HepG2 (cell line): ENCODE results near the gene RRP8. TPM values are rescaled to one million over a fixed set of nuclear protein-coding genes. Genes with fewer than 3 reads are reported as not detected.

Experiments used
- ATAC-seq: fragments of 200-7000 bp; cut with Tn5 transposase; 3 replicates; pipeline ENCODE4 v1.9.1; 2020; ENCODE audit warnings: mild to moderate bottlenecking, moderate library complexity
- BruUV-seq: library from RNA; stranded (reverse); fragments of 400-500 nt; replicated peaks from 2 replicates; lab custom pipeline; 2021; lab: Mats Ljungman, UMichigan
- CTCF ChIA-PET: fragments of 300-600 bp; formaldehyde crosslinking; extraction: SDS; loops from one replicate; lab custom pipeline; 2021; ENCODE audit warnings: low total read pairs, inconsistent platforms, low intra/inter-chr PET ratio; lab: Yijun Ruan, JAX
- POLR2A ChIA-PET: fragments of 350-600 bp; sonication (Branson Sonifier 250); formaldehyde crosslinking; loops from one replicate; lab custom pipeline; 2020; ENCODE audit warnings: antibody characterized with exemption, inconsistent platforms; lab: Yijun Ruan, JAX
- DNase-seq: peaks from one replicate; pipeline ENCODE4 v3.0.0-alpha.2; 2015; ENCODE audit warnings: low spot score
- FAIRE-seq: peaks from 3 replicates; lab custom pipeline; 2011; peaks lifted over from hg19 to GRCh38; lab: Jason Lieb, UNC
- H2AFZ ChIP-seq: one replicate; pipeline ENCODE4 v1.6.1; 2011; ENCODE audit warnings: low read length, inconsistent platforms
- H3K27ac ChIP-seq: fragments of 300-600 bp; 3 replicates; pipeline ENCODE4 v1.8.0; 2011; ENCODE audit warnings: mixed run types, mild to moderate bottlenecking, mixed read lengths, low read length, inconsistent platforms; ENCODE audit not compliant: insufficient read depth; ENCODE audit errors: extremely low read length
- H3K27me3 ChIP-seq, 2 experiments: fragments of 200-600 bp in 1 of 2; 2 replicates in 1 of 2; 3 replicates in 1 of 2; pipeline versions ENCODE4 v1.6.0 to v1.8.0; 2011; ENCODE audit warnings: low read length in 2 of 2, mild to moderate bottlenecking in 2 of 2, moderate library complexity in 2 of 2, inconsistent platforms in 1 of 2; ENCODE audit not compliant: insufficient read depth in 2 of 2, control insufficient read depth in 1 of 2
- H3K36me3 ChIP-seq, 2 experiments: fragments of 200-600 bp in 1 of 2; replicated peaks in 1 of 2; 2 replicates in 1 of 2; 3 replicates in 1 of 2; pipeline versions ENCODE4 v1.5.1 to v1.8.0; 2011; ENCODE audit warnings: low read length in 2 of 2, inconsistent platforms in 1 of 2; ENCODE audit not compliant: insufficient read depth in 2 of 2, control insufficient read depth in 1 of 2
- H3K4me1 ChIP-seq: 2 replicates; pipeline ENCODE4 v1.5.1; 2012; ENCODE audit warnings: low read length, inconsistent platforms; ENCODE audit not compliant: insufficient read depth
- H3K4me2 ChIP-seq: 2 replicates; pipeline ENCODE4 v1.6.0; 2011; ENCODE audit warnings: low read depth, low read length, inconsistent platforms
- H3K4me3 ChIP-seq, 3 experiments: fragments of 200-600 bp in 1 of 3; sonication (generic), shearing (Covaris generic) in 1 of 3; replicated peaks in 1 of 3; 2 replicates each; pipeline ENCODE4 v1.5.1; 2011 to 2016; ENCODE audit warnings: low read length in 3 of 3, inconsistent platforms in 2 of 3, low read depth in 2 of 3, mild to moderate bottlenecking in 2 of 3, control low read depth in 1 of 3, mixed read lengths in 1 of 3; ENCODE audit not compliant: insufficient read depth in 1 of 3
- H3K79me2 ChIP-seq: one replicate; pipeline ENCODE4 v1.6.1; 2011; ENCODE audit warnings: low read length, inconsistent platforms; ENCODE audit not compliant: insufficient read depth
- H3K9ac ChIP-seq: 2 replicates; pipeline ENCODE4 v1.6.0; 2011; ENCODE audit warnings: mild to moderate bottlenecking, low read depth, low read length, inconsistent platforms; ENCODE audit not compliant: insufficient read depth
- H3K9me3 ChIP-seq: 2 replicates; pipeline ENCODE4 v1.5.1; 2012; ENCODE audit warnings: mild to moderate bottlenecking, low read length
- H4K20me1 ChIP-seq: 2 replicates; pipeline ENCODE4 v1.6.0; 2011; ENCODE audit warnings: inconsistent platforms, mild to moderate bottlenecking, low read length, moderate library complexity; ENCODE audit not compliant: insufficient read depth
- MAFF ChIP-seq: IDR thresholded peaks from 2 replicates; pipeline ENCODE4 v1.6.1; 2011; ENCODE audit warnings: low read depth, low read length, improper control_type of control experiment
- MYNN ChIP-seq: sonication (generic); formaldehyde crosslinking; IDR thresholded peaks from 2 replicates; pipeline ENCODE4 v1.4.0; 2020; ENCODE audit warnings: mild to moderate bottlenecking, low read depth, missing genetic modification reagents
- TGIF2 ChIP-seq: IDR thresholded peaks from 2 replicates; pipeline ENCODE4 v1.6.1; 2016; ENCODE audit warnings: control low read depth, missing compliant biosample characterization
- TRIM22 ChIP-seq: fragments of 450-650 bp; IDR thresholded peaks from 2 replicates; pipeline ENCODE4 v1.6.1; 2017
- ZEB1 ChIP-seq: IDR thresholded peaks from 2 replicates; pipeline ENCODE4 v1.6.1; 2012; ENCODE audit warnings: mild to moderate bottlenecking, low read depth, inconsistent platforms; ENCODE audit not compliant: insufficient replicate concordance
- ZNF251 ChIP-seq: sonication (generic); formaldehyde crosslinking; IDR thresholded peaks from 2 replicates; pipeline ENCODE4 v1.9.0; 2021; ENCODE audit warnings: mild to moderate bottlenecking, missing genetic modification reagents
- ZNF616 ChIP-seq: sonication (generic); formaldehyde crosslinking; IDR thresholded peaks from 2 replicates; pipeline ENCODE4 v1.5.0; 2020; ENCODE audit warnings: low read depth, mild to moderate bottlenecking, missing genetic modification reagents
- WGBS: methylation state at CpG from one replicate; pipeline ENCODE4 v1.1.6; 2017; ENCODE audit warnings: low lambda C conversion rate; 5-methylcytosine and 5-hydroxymethylcytosine counted together
- in situ Hi-C: cut with HindIII; loops from 2 replicates; pipeline ENCODE4 v1.10.0; 2017; ENCODE audit warnings: low pct_unique_long_range_greater_than_20kb; ENCODE audit not compliant: extremely low pct_ligation_motif_present
- intact Hi-C: fragments of 100-400 bp; cut with micrococcal nuclease; formaldehyde crosslinking; loops from one replicate; pipeline ENCODE4 v1.10.0; 2022; ENCODE audit not compliant: unreplicated experiment
- polyA plus RNA-seq, 8 experiments: library from polyadenylated mRNA; depleted of rRNA in 3 of 8; stranded (reverse) in 7 of 8; unstranded in 1 of 8; fragments of >200 nt; fragmentation: Illumina TruSeq in 4 of 8; extraction: Trizol in 4 of 8; gene quantifications; 2 replicates each; pipeline versions ENCODE4 v1.2.1 to v1.2.3, GENCODE V29; 2011 to 2016; ENCODE audit warnings: low read depth in 4 of 8, missing spikeins in 1 of 8, mixed read lengths in 1 of 8; ENCODE audit not compliant: insufficient read depth in 1 of 8
- total RNA-seq, 5 experiments: library from RNA; depleted of rRNA; stranded (reverse); fragments of >200 nt; fragmentation: Illumina TruSeq; extraction: Trizol; gene quantifications; 2 replicates each; pipeline ENCODE4 v1.2.3, GENCODE V29; 2016; ENCODE audit warnings: low read depth in 1 of 5

Gene RRP8
- total and polyA plus RNA-seq, 2 of the 13 experiments (the other 11 are each of a cell fraction or from before 2014, with no cell fraction given): 7.2 to 21.6 TPM

- Histone ChIP-seq H3K4me1 (no peaks in the 10 kb centered on the region), H4K20me1 (no peaks in the 10 kb centered on the region), H3K9ac (no peak overlapping the region), H3K4me2 (no peak overlapping the region), H2AFZ (no peak overlapping the region), H3K27ac (no peak overlapping the region), H3K9me3 (no peaks in the 10 kb centered on the region), H3K4me3 (no peak overlapping the region), H3K36me3 (no peaks in the 10 kb centered on the region), H3K79me2 (no peaks in the 10 kb centered on the region), H3K27me3 (no peaks in the 10 kb centered on the region)
- CTCF ChIA-PET: no interaction called here
- in situ Hi-C loops (no loop called here), intact Hi-C loops (no loop called here)
- BruUV-seq: no TSS peak
- WGBS: 95% methylated on average over 6 of the region's 6 CpGs
- FAIRE-seq (no peak), ATAC-seq (no peak), DNase-seq (no peak)
- POLR2A ChIA-PET: no interaction called here
- no peak for TF ChIP-seq ZNF616 (CRISPR knock-in tag)
- TF ChIP-seq TGIF2 (CRISPR knock-in tag): no peak
Observed at GRCh38 chr11:6574816-6575715, 28.4 kb downstream of the RRP8 start.

- Histone ChIP-seq H3K4me3 (no peak overlapping the region), H3K9me3 (no peaks in the 10 kb centered on the region), H3K27ac (no peak overlapping the region), H4K20me1 (no peaks in the 10 kb centered on the region), H3K9ac (no peak overlapping the region), H3K27me3 (no peaks in the 10 kb centered on the region), H3K4me1 (no peaks in the 10 kb centered on the region), H2AFZ (no peak overlapping the region), H3K4me2 (no peak overlapping the region), H3K36me3 (no peaks in the 10 kb centered on the region), H3K79me2 (no peaks in the 10 kb centered on the region)
- 90% methylated on average over 1 of the region's 2 CpGs for WGBS
- ChIA-PET CTCF (no interaction called here), POLR2A (no interaction called here)
- FAIRE-seq (no peak), ATAC-seq (no peak), DNase-seq (no peak)
- TF ChIP-seq TRIM22 (no peak), MAFF (no peak), MYNN (CRISPR knock-in tag) (no peak), ZNF251 (CRISPR knock-in tag) (no peak), ZEB1 (no peak)
- BruUV-seq: no TSS peak
- intact Hi-C loops (no loop called here), in situ Hi-C loops (no loop called here)
Observed at GRCh38 chr11:6572215-6572614, 31.2 kb downstream of the RRP8 start.
